ENCODE measurements around the gene ISG20.

ISG20 gene

GRCh38 chr15:88638626-88639372, at the start of gene ISG20:
Gene ISG20 (plus strand): TSS chr15:88639016. CDS start chr15:88639367, 351 bp downstream.
- DNase-seq (ENCODE audit: low read depth), result peak; percentile 88

- DNase-seq (ENCODE audit: low read depth), result no peak
Measured at GRCh38 chr15:88590759-88591158, 48.1 kb upstream of the ISG20 start.

GRCh38 chr15:88591384-88591783, 47.4 kb upstream of the ISG20 start:
- DNase-seq (ENCODE audit: low read depth), result no peak

GRCh38 chr15:88603885-88604284, 34.9 kb upstream of the ISG20 start:
- no peak for DNase-seq (ENCODE audit: low read depth)

GRCh38 chr15:88604381-88605188, 34.2 kb upstream of the ISG20 start:
- no peak for DNase-seq (ENCODE audit: low read depth)

- peak; percentile 40 for DNase-seq (ENCODE audit: low read depth)
Measured at GRCh38 chr15:88605189-88606069, 33.4 kb upstream of the ISG20 start.

GRCh38 chr15:88606070-88606794, 32.6 kb upstream of the ISG20 start:
- no peak for DNase-seq (ENCODE audit: low read depth)

- no peak for DNase-seq (ENCODE audit: low read depth)
Measured at GRCh38 chr15:88607951-88608350, 30.9 kb upstream of the ISG20 start.

GRCh38 chr15:88608607-88609181, 30.1 kb upstream of the ISG20 start:
- no peak for DNase-seq (ENCODE audit: low read depth)

- no peak for DNase-seq (ENCODE audit: low read depth)
Measured at GRCh38 chr15:88609344-88610090, 29.3 kb upstream of the ISG20 start.

GRCh38 chr15:88610701-88611231, 28.1 kb upstream of the ISG20 start:
- DNase-seq (ENCODE audit: low read depth), result no peak

GRCh38 chr15:88612186-88612796, 26.5 kb upstream of the ISG20 start:
- DNase-seq (ENCODE audit: low read depth), result no peak

GRCh38 chr15:88613074-88613944, 25.5 kb upstream of the ISG20 start:
- DNase-seq (ENCODE audit: low read depth), result no peak

- no peak for DNase-seq (ENCODE audit: low read depth)
Measured at GRCh38 chr15:88615303-88616107, 23.3 kb upstream of the ISG20 start.

- DNase-seq (ENCODE audit: low read depth), result no peak
Measured at GRCh38 chr15:88616240-88616639, 22.6 kb upstream of the ISG20 start.

- no peak for DNase-seq (ENCODE audit: low read depth)
Measured at GRCh38 chr15:88617031-88617722, 21.6 kb upstream of the ISG20 start.

GRCh38 chr15:88617790-88618189, 21.0 kb upstream of the ISG20 start:
- no peak for DNase-seq (ENCODE audit: low read depth)
